ENCODE results near the gene MYT1.

GRCh38 chr20:64145458-64146300 lies 18.6 kb upstream of the MYT1 start:
- TF ChIP-seq CTCF (IDR thresholded peaks at IDR 0.05) (no peak), POLR2A (IDR thresholded peaks at IDR 0.05) (no peak)
